Stimulated activated CD4-positive, alpha-beta T cell treated with anti-CD3 and anti-CD28 coated beads, TNF-alpha, amount 100 ng/mL, for 24 hours (primary cell): ENCODE measurements around the gene NDUFA7.
"Not testable (repeated sequence)": the region's sequence is repeated elsewhere in the genome, so short reads cannot be mapped to it uniquely, and the experiment has no call there.

ENCODE experiments used
- DNase-seq, 3 experiments: peaks; one replicate each; pipeline ENCODE4 v3.0.0-alpha.2; 2020; ENCODE audit warnings: low read depth in 3 of 3

The NDUFA7 gene

GRCh38 chr19:8264248-8264647, 56.9 kb downstream of the NDUFA7 start:
- not testable (repeated sequence) for DNase-seq

GRCh38 chr19:8262431-8262830, 58.7 kb downstream of the NDUFA7 start:
- no peak for DNase-seq

- no peak for DNase-seq
Measured at GRCh38 chr19:8261881-8262280, 59.3 kb downstream of the NDUFA7 start.

- no peak for DNase-seq
Measured at GRCh38 chr19:8261347-8261746, 59.8 kb downstream of the NDUFA7 start.
